A549 (cell line): ENCODE results near the gene CDIP1.

Experiments used
- CHD2 ChIP-seq: fragments of 150-350 bp; IDR thresholded peaks from 2 replicates; pipeline ENCODE4 v1.6.1; 2014; ENCODE audit warnings: low read length; ENCODE audit not compliant: partially characterized antibody
- EP300 ChIP-seq, 2 experiments: fragments of >200 bp; sonication (Bioruptor Twin); formaldehyde crosslinking; IDR thresholded peaks; 2 replicates in 1 of 2; 3 replicates in 1 of 2; pipeline ENCODE4 v1.6.1; 2016 to 2017
- JUN ChIP-seq, 2 experiments: fragments of >200 bp; sonication (Bioruptor Twin); formaldehyde crosslinking; IDR thresholded peaks; 2 replicates in 1 of 2; 3 replicates in 1 of 2; pipeline ENCODE4 v1.6.1; 2016 to 2017
- KDM5A ChIP-seq: fragments of 200-600 bp; sonication (generic); IDR thresholded peaks from 2 replicates; pipeline ENCODE4 v1.6.1; 2016; ENCODE audit warnings: antibody characterized with exemption, mild to moderate bottlenecking
- MAZ ChIP-seq: fragments of 150-350 bp; IDR thresholded peaks from 2 replicates; pipeline ENCODE4 v1.6.1; 2014; ENCODE audit warnings: antibody characterized with exemption, low read depth, low read length, borderline replicate concordance
- MYC ChIP-seq: IDR thresholded peaks from 2 replicates; pipeline ENCODE4 v1.6.1; 2012; ENCODE audit warnings: mild to moderate bottlenecking, inconsistent platforms, low read length, improper control_type of control experiment, borderline replicate concordance
- RAD21 ChIP-seq, 2 experiments: fragments of >200 bp in 1 of 2; sonication (Bioruptor Twin) in 1 of 2; formaldehyde crosslinking in 1 of 2; IDR thresholded peaks in 1 of 2; conservative IDR thresholded peaks in 1 of 2; 2 replicates in 1 of 2; 3 replicates in 1 of 2; pipeline ENCODE4 v1.6.1; 2012 to 2018; ENCODE audit warnings: inconsistent platforms in 1 of 2
- TF ChIP-seq, protein P1 (sequence below): fragments of >200 bp; sonication (Bioruptor Twin); formaldehyde crosslinking; IDR thresholded peaks from 3 replicates; pipeline ENCODE4 v1.5.1; 2016

DNA sequence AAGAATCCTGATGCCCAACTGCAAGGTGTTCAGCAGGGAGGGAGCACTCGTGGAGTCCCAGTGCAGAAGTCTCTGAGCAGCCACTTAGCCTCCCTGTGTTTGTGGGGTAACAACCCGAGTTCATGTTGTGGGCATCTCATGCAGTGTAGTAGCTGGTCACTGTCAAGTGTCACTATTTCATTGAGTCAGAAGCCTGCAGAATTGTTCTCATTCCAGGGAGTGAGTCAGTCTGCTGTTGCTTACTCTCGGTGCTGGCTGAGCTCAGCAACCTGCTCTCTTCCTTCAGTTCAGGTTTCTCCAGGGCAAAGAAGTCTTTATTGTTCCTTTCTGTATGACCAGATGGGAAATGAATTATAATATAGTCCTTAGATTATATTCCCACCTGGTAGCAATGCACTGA, 38.3 kb downstream of the CDIP1 start:
- no peak for TF ChIP-seq MYC
- no peak for TF ChIP-seq EP300 (IDR thresholded peaks at IDR 0.05)
- no peak for TF ChIP-seq JUN (IDR thresholded peaks at IDR 0.05)
- TF ChIP-seq CHD2: no peak
- TF ChIP-seq, protein P1, sequence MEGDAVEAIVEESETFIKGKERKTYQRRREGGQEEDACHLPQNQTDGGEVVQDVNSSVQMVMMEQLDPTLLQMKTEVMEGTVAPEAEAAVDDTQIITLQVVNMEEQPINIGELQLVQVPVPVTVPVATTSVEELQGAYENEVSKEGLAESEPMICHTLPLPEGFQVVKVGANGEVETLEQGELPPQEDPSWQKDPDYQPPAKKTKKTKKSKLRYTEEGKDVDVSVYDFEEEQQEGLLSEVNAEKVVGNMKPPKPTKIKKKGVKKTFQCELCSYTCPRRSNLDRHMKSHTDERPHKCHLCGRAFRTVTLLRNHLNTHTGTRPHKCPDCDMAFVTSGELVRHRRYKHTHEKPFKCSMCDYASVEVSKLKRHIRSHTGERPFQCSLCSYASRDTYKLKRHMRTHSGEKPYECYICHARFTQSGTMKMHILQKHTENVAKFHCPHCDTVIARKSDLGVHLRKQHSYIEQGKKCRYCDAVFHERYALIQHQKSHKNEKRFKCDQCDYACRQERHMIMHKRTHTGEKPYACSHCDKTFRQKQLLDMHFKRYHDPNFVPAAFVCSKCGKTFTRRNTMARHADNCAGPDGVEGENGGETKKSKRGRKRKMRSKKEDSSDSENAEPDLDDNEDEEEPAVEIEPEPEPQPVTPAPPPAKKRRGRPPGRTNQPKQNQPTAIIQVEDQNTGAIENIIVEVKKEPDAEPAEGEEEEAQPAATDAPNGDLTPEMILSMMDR: no peak
- TF ChIP-seq KDM5A: no peak
- no peak for TF ChIP-seq RAD21 (conservative IDR thresholded peaks at IDR 0.05 in 1 of 2, IDR thresholded peaks at IDR 0.05 in 1 of 2)
- TF ChIP-seq MAZ: no peak
